Measurements from ENCODE around the gene NTM.

Gene NTM

GRCh38 chr11:131980888-131981668 lies 610.7 kb downstream of the NTM start:
- DNase-seq, result no peak

- no peak for DNase-seq
Measured at GRCh38 chr11:131982154-131982553, 611.7 kb downstream of the NTM start.

GRCh38 chr11:131985846-131986301 lies 615.5 kb downstream of the NTM start:
- DNase-seq, result no peak

GRCh38 chr11:131987703-131988102 lies 617.3 kb downstream of the NTM start:
- DNase-seq, result no peak

- DNase-seq, result no peak
Measured at GRCh38 chr11:131991606-131992005, 621.2 kb downstream of the NTM start.

GRCh38 chr11:131993246-131993645 lies 622.8 kb downstream of the NTM start:
- DNase-seq, result no peak

GRCh38 chr11:131998020-131998419 lies 627.6 kb downstream of the NTM start:
- DNase-seq, result no peak

GRCh38 chr11:131999084-131999483 lies 628.7 kb downstream of the NTM start:
- DNase-seq, result no peak

- no peak for DNase-seq
Measured at GRCh38 chr11:131999955-132000354, 629.5 kb downstream of the NTM start.

GRCh38 chr11:132005887-132006286 lies 635.5 kb downstream of the NTM start:
- no peak for DNase-seq

GRCh38 chr11:132006884-132007580 lies 636.6 kb downstream of the NTM start:
- DNase-seq, result no peak

- DNase-seq, result no peak
Measured at GRCh38 chr11:132008226-132008625, 637.8 kb downstream of the NTM start.

GRCh38 chr11:132008872-132009271 lies 638.5 kb downstream of the NTM start:
- DNase-seq, result no peak

GRCh38 chr11:132020001-132020400 lies 649.6 kb downstream of the NTM start:
- DNase-seq, result no peak

GRCh38 chr11:132022285-132022684 lies 651.9 kb downstream of the NTM start:
- no peak for DNase-seq

GRCh38 chr11:132022733-132023478 lies 652.5 kb downstream of the NTM start:
- DNase-seq, result no peak

- DNase-seq, result no peak
Measured at GRCh38 chr11:132024587-132025295, 654.3 kb downstream of the NTM start.

GRCh38 chr11:132026746-132027145 lies 656.3 kb downstream of the NTM start:
- no peak for DNase-seq

- no peak for DNase-seq
Measured at GRCh38 chr11:132028380-132029240, 658.2 kb downstream of the NTM start.

GRCh38 chr11:132030896-132031295 lies 660.5 kb downstream of the NTM start:
- DNase-seq, result no peak

- DNase-seq, result no peak
Measured at GRCh38 chr11:132032555-132032954, 662.1 kb downstream of the NTM start.

- no peak for DNase-seq
Measured at GRCh38 chr11:132033051-132033450, 662.6 kb downstream of the NTM start.

Data from stimulated activated CD4-positive, alpha-beta T cell treated with anti-CD3 and anti-CD28 coated beads, Interleukin-4, amount 100 ng/mL, for 4 hours (primary cell).